ENCODE results near the gene POU2F1.
A peak's percentile ranks its signal among the peaks of the same experiment; 100 is the strongest.

Gene POU2F1

GRCh38 chr1:167404161-167404888, 183.6 kb downstream of the POU2F1 start:
- ATAC-seq (replicated peaks): no peak
- Mint-ChIP-seq H3K4me1 (ENCODE audit: low read depth in 2 of 2) (peaks cover 0 to 2% of the 10 kb centered on the region in 2 donors), H3K36me3 (ENCODE audit: insufficient read depth) (peaks cover 29% of the 10 kb centered on the region), H3K9me3 (no peaks in the 10 kb centered on the region), H3K4me3 (no peak overlapping the region), H3K27me3 (no peaks in the 10 kb centered on the region), H3K27ac (no peak overlapping the region)
- DNase-seq: no peak

- ATAC-seq (replicated peaks) (no peak), DNase-seq (no peak)
- Mint-ChIP-seq H3K4me3 (no peak overlapping the region), H3K9me3 (no peaks in the 10 kb centered on the region), H3K36me3 (ENCODE audit: insufficient read depth) (peaks cover 27% of the 10 kb centered on the region), H3K4me1 (ENCODE audit: low read depth in 2 of 2) (peaks cover 0 to 2% of the 10 kb centered on the region in 2 donors), H3K27ac (no peak overlapping the region), H3K27me3 (no peaks in the 10 kb centered on the region)
These were observed 184.2 kb downstream of the POU2F1 start for GRCh38 chr1:167404908-167405307.

DNA sequence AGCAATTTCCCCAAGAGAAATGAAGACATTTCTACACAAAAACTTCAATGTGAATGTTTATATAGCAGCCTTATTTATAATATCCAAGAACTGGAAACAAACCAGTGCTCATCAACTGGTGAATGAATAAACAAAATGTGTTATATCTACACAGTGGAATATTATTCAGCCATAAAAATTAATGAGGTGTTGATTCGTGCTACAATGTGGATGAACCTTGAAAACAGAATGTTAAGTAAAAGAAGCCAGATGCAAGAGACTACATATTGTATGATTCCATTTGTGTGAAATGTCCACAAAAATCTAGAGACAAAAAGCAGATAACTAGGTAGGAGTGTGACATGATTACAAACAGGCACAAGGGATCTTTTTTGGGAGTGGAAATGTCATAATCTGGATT, 187.7 kb downstream of the POU2F1 start:
- Mint-ChIP-seq H3K27ac (no peak overlapping the region), H3K4me1 (ENCODE audit: low read depth in 2 of 2) (peaks cover 4 to 5% of the 10 kb centered on the region in 2 donors), H3K4me3 (no peak overlapping the region), H3K27me3 (no peaks in the 10 kb centered on the region), H3K9me3 (no peaks in the 10 kb centered on the region), H3K36me3 (ENCODE audit: insufficient read depth) (peaks cover 17% of the 10 kb centered on the region)
- DNase-seq: no peak
- ATAC-seq (replicated peaks): no peak

- DNase-seq: no peak
- H3K4me3 Mint-ChIP-seq: no peak overlapping the region
- H3K27ac Mint-ChIP-seq: peak overlapping the region in 1 of 2 donors; percentile 17
- H3K9me3 Mint-ChIP-seq: no peaks in the 10 kb centered on the region
- H3K27me3 Mint-ChIP-seq: no peaks in the 10 kb centered on the region
- H3K4me1 Mint-ChIP-seq (ENCODE audit: low read depth in 2 of 2): peaks cover 4 to 5% of the 10 kb centered on the region in 2 donors
- peak; percentile 43 for ATAC-seq (replicated peaks)
- H3K36me3 Mint-ChIP-seq (ENCODE audit: insufficient read depth): peaks cover 15% of the 10 kb centered on the region
These were observed 188.5 kb downstream of the POU2F1 start for GRCh38 chr1:167409183-167409582.

GRCh38 chr1:167412072-167412471, 191.4 kb downstream of the POU2F1 start:
- peaks cover 18% of the 10 kb centered on the region for H3K36me3 Mint-ChIP-seq (ENCODE audit: insufficient read depth)
- peak overlapping the region in 1 of 2 donors; percentile 40 for H3K4me3 Mint-ChIP-seq
- H3K27ac Mint-ChIP-seq: peak overlapping the region in 1 of 2 donors; percentile 62
- no peak for DNase-seq
- no peaks in the 10 kb centered on the region for H3K9me3 Mint-ChIP-seq
- H3K4me1 Mint-ChIP-seq (ENCODE audit: low read depth in 2 of 2): peaks cover 6 to 7% of the 10 kb centered on the region in 2 donors
- no peaks in the 10 kb centered on the region for H3K27me3 Mint-ChIP-seq
- no peak for ATAC-seq (replicated peaks)

DNA sequence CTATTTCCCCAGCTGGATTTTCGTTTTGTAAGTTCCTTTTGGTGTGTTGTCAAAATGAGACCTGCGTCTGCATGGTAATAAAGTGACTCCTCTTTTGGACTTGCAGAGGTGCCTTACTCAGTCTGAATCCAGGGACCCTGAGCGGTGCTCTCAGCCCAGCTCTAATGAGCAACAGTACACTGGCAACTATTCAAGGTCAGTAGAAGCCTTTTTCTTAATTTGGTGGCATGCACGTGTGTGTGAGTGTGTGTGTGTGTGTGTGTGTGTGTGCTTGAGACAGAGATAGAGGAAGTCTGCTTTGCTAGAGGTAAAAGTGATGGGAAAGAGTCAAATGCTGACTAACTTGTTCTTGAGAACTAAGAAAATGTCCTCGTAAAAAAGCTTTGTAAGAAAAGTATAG, 192.2 kb downstream of the POU2F1 start:
- H3K4me3 Mint-ChIP-seq: no peak overlapping the region

DNA sequence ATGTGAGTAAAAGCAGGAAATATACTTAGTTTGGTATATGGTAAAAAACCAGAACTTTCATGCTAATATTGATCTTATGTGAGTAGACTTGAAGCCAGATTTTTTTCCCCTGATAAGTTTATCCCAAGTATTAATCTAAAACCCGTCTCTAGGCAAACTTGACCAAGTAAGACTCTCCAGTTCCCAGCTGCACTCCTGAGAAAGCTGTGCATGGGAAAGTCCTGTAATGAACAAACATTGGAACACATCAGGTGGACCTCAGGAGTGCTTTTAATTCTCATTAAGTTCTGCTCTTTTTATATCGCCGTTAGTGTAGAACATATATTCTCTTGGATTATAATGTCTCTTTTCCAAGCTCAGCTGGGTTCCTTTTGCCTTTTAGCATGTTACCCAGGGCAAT, 192.6 kb downstream of the POU2F1 start:
- Mint-ChIP-seq H3K9me3 (no peaks in the 10 kb centered on the region), H3K4me3 (no peak overlapping the region), H3K27me3 (no peaks in the 10 kb centered on the region), H3K4me1 (ENCODE audit: low read depth in 2 of 2) (peaks cover 6 to 10% of the 10 kb centered on the region in 2 donors), H3K36me3 (ENCODE audit: insufficient read depth) (peaks cover 22% of the 10 kb centered on the region), H3K27ac (peak overlapping the region in 1 of 2 donors; percentile 49)
- ATAC-seq (replicated peaks) (no peak), DNase-seq (no peak)

More for the DNA sequence above, 192.2 kb downstream of the POU2F1 start:
- Mint-ChIP-seq H3K9me3 (no peaks in the 10 kb centered on the region), H3K36me3 (ENCODE audit: insufficient read depth) (peaks cover 22% of the 10 kb centered on the region), H3K27me3 (no peaks in the 10 kb centered on the region), H3K27ac (peak overlapping the region in 1 of 2 donors; percentile 49), H3K4me1 (ENCODE audit: low read depth in 2 of 2) (peaks cover 6 to 10% of the 10 kb centered on the region in 2 donors)
- DNase-seq (no peak), ATAC-seq (replicated peaks) (no peak)

DNA sequence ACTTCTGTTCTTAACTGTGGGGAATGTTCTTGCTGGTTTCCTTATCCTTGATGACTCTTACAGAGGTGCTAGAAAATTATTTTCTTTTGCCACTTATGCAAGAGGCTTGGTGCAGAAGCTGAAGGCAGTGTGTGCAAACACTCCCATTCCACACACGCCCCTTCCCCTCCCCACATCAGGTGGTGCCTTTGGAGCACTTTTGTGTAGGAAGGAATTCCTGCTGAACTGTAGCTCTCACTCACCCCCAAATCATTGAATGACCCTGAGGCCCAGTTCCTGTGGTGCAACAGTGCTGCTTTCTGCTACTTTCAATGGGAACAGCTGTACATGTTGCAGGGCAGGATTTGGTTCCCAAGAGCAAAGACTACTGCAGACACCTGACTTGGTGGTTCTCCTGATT, 195.8 kb downstream of the POU2F1 start:
- Mint-ChIP-seq H3K4me1 (ENCODE audit: low read depth in 2 of 2) (peaks cover 6 to 10% of the 10 kb centered on the region in 2 donors), H3K27ac (no peak overlapping the region), H3K4me3 (no peak overlapping the region), H3K9me3 (no peaks in the 10 kb centered on the region), H3K27me3 (no peaks in the 10 kb centered on the region), H3K36me3 (ENCODE audit: insufficient read depth) (peaks cover 22% of the 10 kb centered on the region)
- ATAC-seq (replicated peaks) (no peak), DNase-seq (no peak)

- no peak overlapping the region for H3K4me3 Mint-ChIP-seq
- H3K27ac Mint-ChIP-seq: peak overlapping the region in 1 of 2 donors; percentile 16
- no peak for DNase-seq
- ATAC-seq (replicated peaks): no peak
- no peaks in the 10 kb centered on the region for H3K27me3 Mint-ChIP-seq
- H3K36me3 Mint-ChIP-seq (ENCODE audit: insufficient read depth): peaks cover 15% of the 10 kb centered on the region
- H3K9me3 Mint-ChIP-seq: no peaks in the 10 kb centered on the region
- H3K4me1 Mint-ChIP-seq (ENCODE audit: low read depth in 2 of 2): peaks cover 2 to 5% of the 10 kb centered on the region in 2 donors
These were observed 197.7 kb downstream of the POU2F1 start for GRCh38 chr1:167418391-167418790.

- H3K27ac Mint-ChIP-seq: no peak overlapping the region
These were observed 198.6 kb downstream of the POU2F1 start for GRCh38 chr1:167419245-167419644.

GRCh38 chr1:167420510-167420909, 199.8 kb downstream of the POU2F1 start:
- peak overlapping the region in 1 of 2 donors; percentile 12 for H3K27ac Mint-ChIP-seq
- H3K36me3 Mint-ChIP-seq (ENCODE audit: insufficient read depth): peaks cover 15% of the 10 kb centered on the region
- no peaks in the 10 kb centered on the region for H3K9me3 Mint-ChIP-seq
- ATAC-seq (replicated peaks) (no peak), DNase-seq (no peak)
- no peak overlapping the region for H3K4me3 Mint-ChIP-seq
- H3K27me3 Mint-ChIP-seq: no peaks in the 10 kb centered on the region
- H3K4me1 Mint-ChIP-seq (ENCODE audit: low read depth in 2 of 2): peaks cover 2 to 5% of the 10 kb centered on the region in 2 donors

More at GRCh38 chr1:167419245-167419644, 198.6 kb downstream of the POU2F1 start:
- ATAC-seq (replicated peaks) (no peak), DNase-seq (no peak)
- peaks cover 15% of the 10 kb centered on the region for H3K36me3 Mint-ChIP-seq (ENCODE audit: insufficient read depth)
- peaks cover 2 to 5% of the 10 kb centered on the region in 2 donors for H3K4me1 Mint-ChIP-seq (ENCODE audit: low read depth in 2 of 2)
- H3K9me3 Mint-ChIP-seq: no peaks in the 10 kb centered on the region
- no peak overlapping the region for H3K4me3 Mint-ChIP-seq
- H3K27me3 Mint-ChIP-seq: no peaks in the 10 kb centered on the region

DNA sequence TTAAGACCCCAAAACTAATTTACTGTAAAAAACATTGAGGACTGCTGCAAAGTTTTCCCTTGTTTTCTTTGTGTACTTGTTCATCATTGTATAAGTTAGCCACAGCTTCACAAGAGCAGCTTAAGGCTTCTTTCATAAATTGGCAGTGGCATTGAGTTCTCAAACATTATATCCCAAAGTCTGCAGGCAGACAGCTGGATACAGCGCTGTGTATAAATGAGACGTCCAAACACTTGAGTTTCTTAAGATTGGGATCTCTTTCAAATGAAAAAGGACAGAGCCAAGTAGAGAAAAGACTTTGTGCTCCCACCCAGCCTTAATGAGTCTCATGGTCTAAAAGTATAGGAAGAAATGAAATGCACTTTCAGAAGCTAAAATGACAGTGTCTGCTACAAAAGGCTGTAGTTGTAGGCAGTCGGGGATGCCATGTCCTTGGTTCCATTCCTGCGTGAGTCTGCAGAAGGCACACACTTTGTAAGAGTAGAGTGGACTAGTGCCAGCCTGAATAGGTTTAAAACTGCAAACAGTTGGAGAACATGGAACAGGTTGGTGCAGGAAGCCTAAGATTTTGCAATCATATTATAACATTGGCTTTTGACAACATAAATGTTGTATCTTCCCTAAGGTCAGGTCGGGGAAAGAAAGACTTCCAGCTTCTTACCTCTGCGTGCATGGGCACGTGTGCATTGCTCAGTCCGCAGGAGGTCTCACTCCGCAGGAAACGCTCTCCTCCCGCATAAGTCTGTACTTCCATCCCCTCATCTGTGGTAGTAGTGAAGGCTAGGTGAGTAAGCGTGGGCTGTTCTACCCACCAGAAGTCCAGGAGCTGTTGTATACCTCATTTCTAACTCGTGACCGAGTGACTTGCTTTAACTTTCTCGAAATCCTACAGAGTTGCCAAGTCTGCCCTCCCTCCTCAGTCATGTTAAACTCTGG, 203.3 kb downstream of the POU2F1 start:
- peak overlapping the region in 1 of 2 donors; percentile 45 for H3K27ac Mint-ChIP-seq
- no peak overlapping the region for H3K4me3 Mint-ChIP-seq
- peaks cover 9 to 17% of the 10 kb centered on the region in 2 donors for H3K4me1 Mint-ChIP-seq (ENCODE audit: low read depth in 2 of 2)
- H3K9me3 Mint-ChIP-seq: no peaks in the 10 kb centered on the region
- DNase-seq (no peak), ATAC-seq (replicated peaks) (no peak)
- peaks cover 11% of the 10 kb centered on the region for H3K36me3 Mint-ChIP-seq (ENCODE audit: insufficient read depth)
- H3K27me3 Mint-ChIP-seq: no peaks in the 10 kb centered on the region

- Mint-ChIP-seq H3K9me3 (no peaks in the 10 kb centered on the region), H3K4me3 (no peak overlapping the region), H3K27ac (peak overlapping the region in 1 of 2 donors; percentile 92), H3K36me3 (ENCODE audit: insufficient read depth) (peaks cover 23% of the 10 kb centered on the region), H3K27me3 (no peaks in the 10 kb centered on the region), H3K4me1 (ENCODE audit: low read depth in 2 of 2) (peaks cover 23 to 27% of the 10 kb centered on the region in 2 donors)
- DNase-seq (no peak), ATAC-seq (replicated peaks) (no peak)
These were observed 204.8 kb downstream of the POU2F1 start for GRCh38 chr1:167425482-167425881.

Measured in effector memory CD8-positive, alpha-beta T cell (primary cell).